Activated gamma-delta T cell treated with Interleukin-2 at 50 U/mL for 16 hours (primary cell): Measurements from ENCODE around the gene LGALS7.
A peak's percentile ranks its signal among the peaks of the same experiment; 100 is the strongest.
"Not testable (repeated sequence)": the region's sequence is repeated elsewhere in the genome, so short reads cannot be mapped to it uniquely, and the experiment has no call there.

Experiments
- DNase-seq: peaks from one replicate; pipeline ENCODE4 v3.0.0-alpha.2; 2020

The LGALS7 gene

GRCh38 chr19:38770228-38770948 is 2.9 kb downstream of the LGALS7 start:
- DNase-seq = not testable (repeated sequence)

GRCh38 chr19:38769635-38770211 is 3.6 kb downstream of the LGALS7 start:
- peak; percentile 96 for DNase-seq

- DNase-seq = no peak
Measured at GRCh38 chr19:38766276-38767047, 6.9 kb downstream of the LGALS7 start.

- no peak for DNase-seq
Measured at GRCh38 chr19:38765214-38765613, 8.1 kb downstream of the LGALS7 start.

GRCh38 chr19:38763795-38764220 is 9.5 kb downstream of the LGALS7 start:
- DNase-seq = no peak

GRCh38 chr19:38761884-38762389 is 11.4 kb downstream of the LGALS7 start:
- not testable (repeated sequence) for DNase-seq

GRCh38 chr19:38760805-38761517 is 12.4 kb downstream of the LGALS7 start:
- DNase-seq = not testable (repeated sequence)

- DNase-seq = no peak
Measured at GRCh38 chr19:38759590-38760003, 13.7 kb downstream of the LGALS7 start.

- DNase-seq = not testable (repeated sequence)
Measured at GRCh38 chr19:38754196-38754595, 19.1 kb downstream of the LGALS7 start.

- not testable (repeated sequence) for DNase-seq
Measured at GRCh38 chr19:38753783-38754182, 19.5 kb downstream of the LGALS7 start.

- DNase-seq = no peak
Measured at GRCh38 chr19:38745316-38745715, 28.0 kb downstream of the LGALS7 start.

GRCh38 chr19:38744874-38745273 is 28.4 kb downstream of the LGALS7 start:
- DNase-seq = no peak

GRCh38 chr19:38744298-38744681 is 29.0 kb downstream of the LGALS7 start, which contains the start of gene CAPN12:
Gene CAPN12, minus strand, starts transcription at chr19:38744474. Its CDS starts 309 bp downstream, at chr19:38744165.
- DNase-seq = no peak

GRCh38 chr19:38743394-38744297 is 29.7 kb downstream of the LGALS7 start:
- no peak for DNase-seq

GRCh38 chr19:38742906-38743305 is 30.4 kb downstream of the LGALS7 start:
- no peak for DNase-seq

- DNase-seq = no peak
Measured at GRCh38 chr19:38742296-38742695, 31.0 kb downstream of the LGALS7 start.

GRCh38 chr19:38741670-38742069 is 31.6 kb downstream of the LGALS7 start:
- DNase-seq = no peak

- DNase-seq = no peak
Measured at GRCh38 chr19:38740932-38741331, 32.4 kb downstream of the LGALS7 start.

GRCh38 chr19:38740257-38740592 is 33.1 kb downstream of the LGALS7 start:
- no peak for DNase-seq

- DNase-seq = no peak
Measured at GRCh38 chr19:38739440-38740256, 33.7 kb downstream of the LGALS7 start.
